Hepatocyte (in vitro differentiated cells): Measurements from ENCODE around the gene TBC1D3B. TPM values are rescaled to one million over a fixed set of nuclear protein-coding genes. Genes with fewer than 3 reads are reported as not detected.
"Not testable (repeated sequence)": the region's sequence is repeated elsewhere in the genome, so short reads cannot be mapped to it uniquely, and the experiment has no call there.

Source experiments
- DNase-seq: peaks from one replicate; pipeline ENCODE4 v3.0.0-alpha.2; 2016; ENCODE audit warnings: low spot score
- H2AFZ ChIP-seq: fragments of 200-600 bp; sonication (generic); 2 replicates; pipeline ENCODE4 v1.6.0; 2016; ENCODE audit warnings: antibody characterized with exemption, mild to moderate bottlenecking
- H3K27ac ChIP-seq: fragments of 200-600 bp; sonication (generic); 2 replicates; pipeline ENCODE4 v1.5.1; 2016; ENCODE audit warnings: mild to moderate bottlenecking
- H3K27me3 ChIP-seq: fragments of 200-600 bp; sonication (generic); 2 replicates; pipeline ENCODE4 v1.6.1; 2016
- H3K36me3 ChIP-seq: fragments of 200-600 bp; sonication (generic); replicated peaks from 2 replicates; pipeline ENCODE4 v1.5.1; 2016; ENCODE audit warnings: low read depth; ENCODE audit not compliant: insufficient read depth
- H3K4me1 ChIP-seq: fragments of 200-600 bp; sonication (generic); 2 replicates; pipeline ENCODE4 v1.5.1; 2016; ENCODE audit warnings: mild to moderate bottlenecking, moderate library complexity; ENCODE audit not compliant: insufficient read depth
- H3K4me2 ChIP-seq: fragments of 200-600 bp; sonication (generic); 2 replicates; pipeline ENCODE4 v1.6.0; 2016
- H3K4me3 ChIP-seq: fragments of 200-600 bp; sonication (generic); 2 replicates; pipeline ENCODE4 v1.5.1; 2016; ENCODE audit warnings: mild to moderate bottlenecking
- H3K79me2 ChIP-seq: fragments of 200-600 bp; sonication (generic); 2 replicates; pipeline ENCODE4 v1.6.0; 2017; ENCODE audit warnings: mild to moderate bottlenecking
- H3K9me2 ChIP-seq: fragments of 200-600 bp; sonication (generic); replicated peaks from 2 replicates; pipeline ENCODE4 v1.6.0; 2017; ENCODE audit warnings: mild to moderate bottlenecking; ENCODE audit not compliant: insufficient read depth
- H3K9me3 ChIP-seq: fragments of 200-600 bp; sonication (generic); 2 replicates; pipeline ENCODE4 v1.5.1; 2016; ENCODE audit warnings: low read depth, mild to moderate bottlenecking
- H4K20me1 ChIP-seq: fragments of 200-600 bp; sonication (generic); 2 replicates; pipeline ENCODE4 v1.6.0; 2016; ENCODE audit warnings: mild to moderate bottlenecking; ENCODE audit not compliant: insufficient read depth, poor library complexity, severe bottlenecking
- EZH2 ChIP-seq: fragments of 200-600 bp; sonication (generic); IDR thresholded peaks from 2 replicates; pipeline ENCODE4 v1.6.1; 2016; ENCODE audit warnings: antibody characterized with exemption, mild to moderate bottlenecking, borderline replicate concordance
- EZH2phosphoT487 ChIP-seq: fragments of 200-600 bp; sonication (generic); IDR thresholded peaks from one replicate; pipeline ENCODE4 v1.6.1; 2018; ENCODE audit warnings: antibody characterized with exemption, mild to moderate bottlenecking, low read depth, moderate library complexity; ENCODE audit not compliant: unreplicated experiment, severe bottlenecking
- WGBS: methylation state at CpG from one replicate; pipeline ENCODE4 v1.1.6; 2016; ENCODE audit warnings: low lambda C conversion rate; ENCODE audit errors: missing lambda C conversion rate; 5-methylcytosine and 5-hydroxymethylcytosine counted together
- polyA plus RNA-seq: library from polyadenylated mRNA; unstranded; fragments of >200 nt; fragmentation: Nextera tagmentation; extraction: Ambion mirVana; gene quantifications from 2 replicates; pipeline ENCODE4 v1.2.1, GENCODE V29; 2016
- total RNA-seq: library from RNA; depleted of rRNA; stranded (reverse); fragments of >200 nt; gene quantifications from 2 replicates; pipeline ENCODE4 v1.2.3, GENCODE V29; 2014
- TF ChIP-seq, protein P1 (sequence below): fragments of 200-600 bp; sonication (generic); IDR thresholded peaks from 2 replicates; pipeline ENCODE4 v1.5.1; 2016; ENCODE audit warnings: antibody characterized with exemption, mild to moderate bottlenecking; ENCODE audit not compliant: poor library complexity

Gene TBC1D3B
- total and polyA plus RNA-seq, 2 experiments from 2014 or later = 4.7 TPM; not detected in 1

DNA sequence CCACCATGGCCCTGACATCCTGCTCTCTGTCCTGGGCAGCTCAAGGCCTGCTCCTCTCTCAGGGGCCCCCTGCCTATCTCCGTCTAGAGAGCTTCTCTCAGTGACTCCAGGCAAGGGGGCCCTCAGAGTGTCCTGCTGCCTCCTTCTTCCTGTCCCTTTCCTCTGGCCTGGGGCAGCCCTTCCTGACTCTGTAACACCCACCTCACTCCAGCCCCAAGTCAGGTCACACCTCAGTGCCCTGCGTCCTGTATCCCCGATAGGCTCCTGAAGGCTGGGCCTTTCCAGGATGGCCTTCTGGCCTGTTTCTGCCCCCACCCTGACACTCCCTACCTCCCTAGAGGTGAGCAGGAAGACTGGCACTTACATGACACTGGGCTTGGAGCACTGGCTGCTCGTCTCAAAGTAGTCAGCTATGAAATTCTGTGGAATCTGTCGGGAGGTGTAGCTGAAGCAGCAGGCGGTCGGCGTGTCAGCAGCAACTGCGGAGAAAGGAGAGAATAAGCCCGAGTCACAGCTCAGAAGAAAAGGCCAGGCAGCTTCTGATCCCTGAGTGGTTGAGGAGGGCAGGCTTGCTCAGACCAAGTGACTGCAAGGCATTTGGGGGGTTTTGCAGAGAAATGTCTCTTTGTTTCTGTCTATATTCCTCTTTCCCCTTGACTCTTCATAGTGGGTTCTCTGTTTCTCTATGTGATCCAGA lies 19.1 kb upstream of the TBC1D3B start:
- TF ChIP-seq EZH2 (no peak), EZH2phosphoT487 (no peak)
- TF ChIP-seq, protein P1, sequence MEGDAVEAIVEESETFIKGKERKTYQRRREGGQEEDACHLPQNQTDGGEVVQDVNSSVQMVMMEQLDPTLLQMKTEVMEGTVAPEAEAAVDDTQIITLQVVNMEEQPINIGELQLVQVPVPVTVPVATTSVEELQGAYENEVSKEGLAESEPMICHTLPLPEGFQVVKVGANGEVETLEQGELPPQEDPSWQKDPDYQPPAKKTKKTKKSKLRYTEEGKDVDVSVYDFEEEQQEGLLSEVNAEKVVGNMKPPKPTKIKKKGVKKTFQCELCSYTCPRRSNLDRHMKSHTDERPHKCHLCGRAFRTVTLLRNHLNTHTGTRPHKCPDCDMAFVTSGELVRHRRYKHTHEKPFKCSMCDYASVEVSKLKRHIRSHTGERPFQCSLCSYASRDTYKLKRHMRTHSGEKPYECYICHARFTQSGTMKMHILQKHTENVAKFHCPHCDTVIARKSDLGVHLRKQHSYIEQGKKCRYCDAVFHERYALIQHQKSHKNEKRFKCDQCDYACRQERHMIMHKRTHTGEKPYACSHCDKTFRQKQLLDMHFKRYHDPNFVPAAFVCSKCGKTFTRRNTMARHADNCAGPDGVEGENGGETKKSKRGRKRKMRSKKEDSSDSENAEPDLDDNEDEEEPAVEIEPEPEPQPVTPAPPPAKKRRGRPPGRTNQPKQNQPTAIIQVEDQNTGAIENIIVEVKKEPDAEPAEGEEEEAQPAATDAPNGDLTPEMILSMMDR = no peak
- no peak overlapping the region for H2AFZ ChIP-seq
- no peak for DNase-seq
- H3K9me3 ChIP-seq = no peaks in the 10 kb centered on the region
- no peaks in the 10 kb centered on the region for H3K4me1 ChIP-seq
- no peaks in the 10 kb centered on the region for H3K79me2 ChIP-seq
- peaks cover 2% of the 10 kb centered on the region for H3K27me3 ChIP-seq
- H3K36me3 ChIP-seq = no peaks in the 10 kb centered on the region
- H4K20me1 ChIP-seq = no peaks in the 10 kb centered on the region
- H3K4me2 ChIP-seq = no peak overlapping the region
- H3K27ac ChIP-seq = no peak overlapping the region
- no peak overlapping the region for H3K4me3 ChIP-seq
- 78% methylated on average over 10 of the region's 10 CpGs for WGBS
- no peaks in the 10 kb centered on the region for H3K9me2 ChIP-seq

DNA sequence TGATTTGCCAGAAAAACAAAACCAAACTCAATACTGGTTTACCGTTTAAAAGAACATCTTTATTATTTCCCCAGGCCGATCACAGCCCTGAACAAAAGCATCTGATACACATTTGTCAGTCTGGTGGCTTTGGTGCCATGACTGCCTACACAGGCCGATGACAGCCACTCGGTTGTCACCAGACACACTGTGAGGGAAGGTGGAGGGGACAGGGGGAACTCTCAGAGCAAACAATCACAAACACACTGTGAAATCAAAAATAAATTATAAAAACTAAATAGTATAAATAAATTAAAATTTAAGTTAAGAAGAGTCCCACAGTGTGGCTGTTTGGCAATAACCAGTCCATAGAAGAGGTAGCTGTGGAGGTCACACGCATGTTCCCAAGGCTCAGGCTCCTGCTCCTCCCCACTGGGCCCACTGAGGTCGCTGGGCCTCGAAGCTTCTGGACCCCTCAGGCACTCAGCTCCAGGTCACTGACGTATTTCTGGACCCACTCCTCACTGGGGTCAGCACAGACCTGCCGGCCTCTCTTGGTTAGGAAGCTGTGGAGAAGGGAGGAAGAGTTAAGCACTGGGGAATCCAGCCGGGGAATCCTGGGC lies 18.5 kb upstream of the TBC1D3B start:
- not testable (repeated sequence) for H4K20me1 ChIP-seq, H3K4me2 ChIP-seq, H3K9me3 ChIP-seq, H3K9me2 ChIP-seq, DNase-seq, H3K27me3 ChIP-seq, H2AFZ ChIP-seq, H3K36me3 ChIP-seq, H3K4me3 ChIP-seq, H3K4me1 ChIP-seq, H3K79me2 ChIP-seq, H3K27ac ChIP-seq
- WGBS = 89% methylated on average over 10 of the region's 10 CpGs

DNA sequence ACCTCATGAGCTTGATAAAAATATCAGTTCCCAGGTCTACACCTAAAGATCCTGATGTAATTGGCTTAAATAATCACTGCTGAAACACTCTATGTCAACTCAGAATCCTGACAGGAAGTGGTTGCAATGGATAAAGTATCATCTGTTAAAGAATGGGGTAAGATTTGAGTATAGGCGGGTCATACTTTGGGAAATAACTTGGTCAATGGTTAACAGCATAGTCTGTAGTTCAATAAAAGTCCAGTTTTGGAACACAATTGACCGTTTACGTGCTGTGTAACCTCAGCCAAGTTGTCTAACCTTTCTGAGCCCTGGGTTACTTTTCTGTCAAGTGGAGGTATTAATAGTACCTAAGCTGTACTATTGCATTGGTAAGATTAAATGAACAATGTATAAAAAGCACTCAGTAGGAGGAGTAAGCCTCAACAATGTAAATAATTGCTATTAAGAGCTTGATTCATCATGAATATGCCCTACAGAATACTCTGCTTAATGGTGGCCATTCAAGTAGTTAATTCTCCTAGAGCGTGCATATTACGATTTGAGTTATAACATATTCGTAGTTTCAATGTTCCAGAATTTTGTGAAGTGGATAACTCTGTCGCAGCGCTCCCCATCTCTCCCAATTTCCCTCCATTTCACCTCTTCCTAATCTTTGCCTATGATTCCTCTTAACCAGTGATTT lies 17.9 kb upstream of the TBC1D3B start:
- H3K36me3 ChIP-seq, H3K4me3 ChIP-seq, H3K9me2 ChIP-seq, H3K9me3 ChIP-seq, H3K27me3 ChIP-seq, H3K4me2 ChIP-seq, H3K4me1 ChIP-seq, H3K79me2 ChIP-seq, H2AFZ ChIP-seq, H4K20me1 ChIP-seq, H3K27ac ChIP-seq, DNase-seq: not testable (repeated sequence)
- WGBS = 91% methylated on average over 6 of the region's 8 CpGs

DNA sequence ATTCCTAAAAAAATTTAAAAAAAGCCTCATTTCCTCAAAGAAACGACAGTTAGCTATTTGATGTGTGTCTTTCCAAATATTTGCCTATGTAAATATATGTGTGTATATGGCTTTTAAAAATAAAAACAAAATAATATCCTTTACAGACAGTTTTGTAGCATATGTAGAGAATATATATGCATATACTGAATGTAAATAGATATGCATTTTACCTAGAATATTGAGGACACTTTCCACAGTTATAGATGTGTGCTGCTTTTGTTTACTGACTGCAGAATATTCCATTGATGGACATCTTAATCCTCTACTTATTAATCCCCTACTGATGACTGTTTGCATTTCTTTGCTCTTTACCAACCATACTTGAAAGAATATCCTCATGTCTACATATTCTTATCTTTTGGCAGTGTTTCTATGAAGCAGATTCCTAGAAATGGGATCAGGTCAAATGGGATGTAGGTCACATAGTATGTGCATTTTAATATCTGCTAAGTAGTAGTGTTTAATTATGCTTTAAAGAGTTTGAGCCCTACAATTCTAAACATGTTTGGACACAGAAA lies 16.9 kb upstream of the TBC1D3B start:
- no peak for DNase-seq
- Histone ChIP-seq H3K27me3 (peaks cover 2% of the 10 kb centered on the region), H4K20me1 (no peaks in the 10 kb centered on the region), H3K36me3 (no peaks in the 10 kb centered on the region), H3K4me2 (no peak overlapping the region), H3K4me1 (no peaks in the 10 kb centered on the region), H3K9me3 (no peaks in the 10 kb centered on the region), H2AFZ (no peak overlapping the region), H3K27ac (no peak overlapping the region), H3K9me2 (no peaks in the 10 kb centered on the region), H3K79me2 (no peaks in the 10 kb centered on the region), H3K4me3 (no peak overlapping the region)
- WGBS = 70% methylated on average over 1 of the region's 1 CpG
- TF ChIP-seq EZH2phosphoT487 = no peak
- TF ChIP-seq, protein P1 = no peak
- TF ChIP-seq EZH2 = no peak

- DNase-seq, H2AFZ ChIP-seq, H3K9me2 ChIP-seq, H3K4me1 ChIP-seq, H3K36me3 ChIP-seq, H3K9me3 ChIP-seq, H3K79me2 ChIP-seq, H3K27me3 ChIP-seq, H3K4me2 ChIP-seq, H3K4me3 ChIP-seq, H4K20me1 ChIP-seq, H3K27ac ChIP-seq: not testable (repeated sequence)
- WGBS = 82% methylated on average over 9 of the region's 9 CpGs
Observed at GRCh38 chr17:36190549-36191330, 14.3 kb upstream of the TBC1D3B start.

DNA sequence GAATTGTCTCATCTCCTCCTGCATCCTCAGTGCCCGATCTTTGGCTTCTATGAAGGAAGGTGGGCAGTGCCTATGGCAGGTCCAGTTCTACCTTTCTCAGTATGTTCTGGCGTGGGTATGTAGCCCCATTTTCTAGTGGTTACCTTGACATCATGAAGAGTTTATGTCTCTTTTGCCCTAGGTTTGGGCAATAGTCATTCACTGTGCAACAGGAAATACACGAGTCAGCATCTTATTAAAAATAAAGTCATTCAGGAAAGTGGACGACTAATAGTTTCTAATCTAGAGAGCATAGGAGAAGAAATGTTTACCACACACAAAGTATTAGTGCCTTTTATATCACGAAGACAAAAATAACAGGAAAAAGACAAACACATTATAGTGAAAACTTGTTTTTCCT lies 13.6 kb upstream of the TBC1D3B start:
- 81% methylated on average over 5 of the region's 5 CpGs for WGBS
- not testable (repeated sequence) for H3K36me3 ChIP-seq, DNase-seq, H3K27me3 ChIP-seq, H3K79me2 ChIP-seq, H3K4me2 ChIP-seq, H3K9me2 ChIP-seq, H4K20me1 ChIP-seq, H3K27ac ChIP-seq, H3K9me3 ChIP-seq, H3K4me1 ChIP-seq, H3K4me3 ChIP-seq, H2AFZ ChIP-seq
